ENCODE measurements around the gene RSPH4A.

The RSPH4A gene

DNA sequence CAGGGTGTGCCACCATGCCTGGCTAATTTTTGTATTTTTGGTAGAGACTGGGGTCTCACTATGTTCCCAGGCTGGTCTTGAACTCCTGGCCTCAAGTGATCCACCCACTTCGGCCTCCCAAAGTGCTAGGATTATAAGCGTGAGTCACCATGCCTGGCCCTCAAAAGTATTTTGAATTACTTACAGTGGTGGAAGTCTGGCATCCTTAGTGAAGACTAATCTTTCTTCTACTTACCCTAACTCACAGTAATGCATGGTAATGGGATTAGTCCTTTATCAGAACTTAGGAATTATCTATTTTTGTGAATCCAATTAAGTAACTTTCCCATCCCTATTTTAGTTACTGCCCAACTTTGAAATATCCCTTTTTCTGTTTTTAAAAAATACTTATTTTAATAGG, 41.1 kb upstream of the RSPH4A start:
- Histone ChIP-seq H4K20me1 (ENCODE audit: insufficient read depth, low read length, poor library complexity, severe bottlenecking) (peaks cover 22% of the 10 kb centered on the region), H3K9me2 (replicated peaks; ENCODE audit: low read depth, low read length) (no peaks in the 10 kb centered on the region), H3K9ac (ENCODE audit: low read depth, low read length, poor library complexity, severe bottlenecking) (no peak overlapping the region), H3K9me3 (ENCODE audit: insufficient read depth, low read depth, low read length) (no peaks in the 10 kb centered on the region), H2AFZ (ENCODE audit: low read length) (no peak overlapping the region), H3K79me2 (ENCODE audit: insufficient read depth, low read length) (peaks cover 83% of the 10 kb centered on the region), H3F3A (ENCODE audit: low read depth) (no peaks in the 10 kb centered on the region), H3K4me2 (ENCODE audit: low read depth, low read length, poor library complexity, severe bottlenecking) (no peak overlapping the region), H3K4me1 (ENCODE audit: insufficient read depth, low read length, poor library complexity, severe bottlenecking) (peaks cover 49% of the 10 kb centered on the region), H3K36me3 (ENCODE audit: insufficient read depth, low read length) (0 out of 2 replicates have a peak, but pooled peaks cover 3% of the 10 kb centered on the region), H3K4me3 (ENCODE audit: low read length, poor library complexity, severe bottlenecking) (no peak overlapping the region), H3K27me3 (ENCODE audit: insufficient read depth, low read length, poor library complexity, severe bottlenecking) (no peaks in the 10 kb centered on the region)
- no peak for TF ChIP-seq EZH2phosphoT487 (IDR thresholded peaks at IDR 0.05; ENCODE audit: borderline replicate concordance)
- TF ChIP-seq, protein P1, sequence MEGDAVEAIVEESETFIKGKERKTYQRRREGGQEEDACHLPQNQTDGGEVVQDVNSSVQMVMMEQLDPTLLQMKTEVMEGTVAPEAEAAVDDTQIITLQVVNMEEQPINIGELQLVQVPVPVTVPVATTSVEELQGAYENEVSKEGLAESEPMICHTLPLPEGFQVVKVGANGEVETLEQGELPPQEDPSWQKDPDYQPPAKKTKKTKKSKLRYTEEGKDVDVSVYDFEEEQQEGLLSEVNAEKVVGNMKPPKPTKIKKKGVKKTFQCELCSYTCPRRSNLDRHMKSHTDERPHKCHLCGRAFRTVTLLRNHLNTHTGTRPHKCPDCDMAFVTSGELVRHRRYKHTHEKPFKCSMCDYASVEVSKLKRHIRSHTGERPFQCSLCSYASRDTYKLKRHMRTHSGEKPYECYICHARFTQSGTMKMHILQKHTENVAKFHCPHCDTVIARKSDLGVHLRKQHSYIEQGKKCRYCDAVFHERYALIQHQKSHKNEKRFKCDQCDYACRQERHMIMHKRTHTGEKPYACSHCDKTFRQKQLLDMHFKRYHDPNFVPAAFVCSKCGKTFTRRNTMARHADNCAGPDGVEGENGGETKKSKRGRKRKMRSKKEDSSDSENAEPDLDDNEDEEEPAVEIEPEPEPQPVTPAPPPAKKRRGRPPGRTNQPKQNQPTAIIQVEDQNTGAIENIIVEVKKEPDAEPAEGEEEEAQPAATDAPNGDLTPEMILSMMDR (conservative IDR thresholded peaks at IDR 0.05; ENCODE audit: low read length): no peak

DNA sequence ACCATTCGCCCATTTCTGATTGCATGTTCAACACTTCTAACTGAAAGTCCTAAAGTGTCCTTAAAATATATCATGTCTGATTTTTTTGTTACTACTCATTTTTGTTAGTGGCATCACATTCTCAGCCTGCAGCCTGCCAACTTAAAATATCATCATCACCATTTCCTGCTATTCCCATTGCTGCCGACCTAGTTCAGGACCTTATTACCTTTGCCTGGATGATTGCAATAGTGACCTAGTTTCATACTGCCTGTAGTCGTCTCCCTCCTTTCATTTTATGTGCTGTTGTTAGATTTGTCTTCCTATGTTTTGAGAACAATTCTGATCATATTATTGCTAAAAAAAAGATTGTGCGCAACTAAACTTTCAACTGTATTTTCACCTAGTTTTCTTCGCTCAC, 38.8 kb upstream of the RSPH4A start:
- Histone ChIP-seq H3K9me3 (ENCODE audit: insufficient read depth, low read depth, low read length) (no peaks in the 10 kb centered on the region), H3K4me2 (ENCODE audit: low read depth, low read length, poor library complexity, severe bottlenecking) (peak overlapping the region; percentile 13), H3K4me1 (ENCODE audit: insufficient read depth, low read length, poor library complexity, severe bottlenecking) (peaks cover 44% of the 10 kb centered on the region), H3K4me3 (ENCODE audit: low read length, poor library complexity, severe bottlenecking) (no peak overlapping the region), H3K79me2 (ENCODE audit: insufficient read depth, low read length) (peaks cover 71% of the 10 kb centered on the region), H3F3A (ENCODE audit: low read depth) (no peaks in the 10 kb centered on the region), H3K9me2 (replicated peaks; ENCODE audit: low read depth, low read length) (no peaks in the 10 kb centered on the region), H4K20me1 (ENCODE audit: insufficient read depth, low read length, poor library complexity, severe bottlenecking) (peaks cover 13% of the 10 kb centered on the region), H3K27me3 (ENCODE audit: insufficient read depth, low read length, poor library complexity, severe bottlenecking) (no peaks in the 10 kb centered on the region), H3K9ac (ENCODE audit: low read depth, low read length, poor library complexity, severe bottlenecking) (no peak overlapping the region), H3K36me3 (ENCODE audit: insufficient read depth, low read length) (0 out of 2 replicates have a peak, but pooled peaks cover 8% of the 10 kb centered on the region), H2AFZ (ENCODE audit: low read length) (no peak overlapping the region)
- TF ChIP-seq, protein P1 (conservative IDR thresholded peaks at IDR 0.05; ENCODE audit: low read length): no peak
- no peak for TF ChIP-seq EZH2phosphoT487 (IDR thresholded peaks at IDR 0.05; ENCODE audit: borderline replicate concordance)

DNA sequence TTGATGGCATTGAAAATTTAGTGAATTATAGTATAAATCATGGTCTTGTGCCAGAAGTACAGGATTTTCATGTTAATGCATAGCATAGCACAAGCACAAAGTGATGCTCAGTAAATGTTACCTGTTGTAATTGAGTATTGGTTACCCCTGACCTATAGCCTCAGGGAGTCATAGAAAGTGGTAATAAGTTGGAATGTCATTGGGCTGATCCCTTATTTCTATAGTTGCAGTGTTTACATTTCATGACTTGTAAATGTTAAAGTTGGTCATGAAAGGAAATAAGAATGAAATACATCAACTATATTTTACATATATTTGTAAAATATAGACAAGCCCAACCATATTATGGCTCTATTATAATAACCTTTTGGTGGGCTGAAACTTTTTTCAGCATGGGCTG, 37.9 kb upstream of the RSPH4A start:
- H3K4me3 ChIP-seq (ENCODE audit: low read length, poor library complexity, severe bottlenecking): no peak overlapping the region
- H3K4me2 ChIP-seq (ENCODE audit: low read depth, low read length, poor library complexity, severe bottlenecking): no peak overlapping the region
- H3K27me3 ChIP-seq (ENCODE audit: insufficient read depth, low read length, poor library complexity, severe bottlenecking): no peaks in the 10 kb centered on the region
- TF ChIP-seq EZH2phosphoT487 (IDR thresholded peaks at IDR 0.05; ENCODE audit: borderline replicate concordance): no peak
- TF ChIP-seq, protein P1 (conservative IDR thresholded peaks at IDR 0.05; ENCODE audit: low read length): no peak
- peaks cover 35% of the 10 kb centered on the region for H3K4me1 ChIP-seq (ENCODE audit: insufficient read depth, low read length, poor library complexity, severe bottlenecking)
- no peak overlapping the region for H3K9ac ChIP-seq (ENCODE audit: low read depth, low read length, poor library complexity, severe bottlenecking)
- no peak overlapping the region for H2AFZ ChIP-seq (ENCODE audit: low read length)
- 0 out of 2 replicates have a peak, but pooled peaks cover 8% of the 10 kb centered on the region for H3K36me3 ChIP-seq (ENCODE audit: insufficient read depth, low read length)
- H3K79me2 ChIP-seq (ENCODE audit: insufficient read depth, low read length): peaks cover 63% of the 10 kb centered on the region
- no peaks in the 10 kb centered on the region for H3K9me3 ChIP-seq (ENCODE audit: insufficient read depth, low read depth, low read length)
- no peaks in the 10 kb centered on the region for H3F3A ChIP-seq (ENCODE audit: low read depth)
- H4K20me1 ChIP-seq (ENCODE audit: insufficient read depth, low read length, poor library complexity, severe bottlenecking): peaks cover 4% of the 10 kb centered on the region
- H3K9me2 ChIP-seq (replicated peaks; ENCODE audit: low read depth, low read length): no peaks in the 10 kb centered on the region

Measured in Loucy (cell line).